GM19455 (cell line): ENCODE data around the gene DNAH7.

Experiments used
- ATAC-seq: cut with Tn5 transposase; IDR thresholded peaks from one replicate; pipeline ENCODE4 v1.9.1; 2021; ENCODE audit not compliant: unreplicated experiment

The DNAH7 gene

DNA sequence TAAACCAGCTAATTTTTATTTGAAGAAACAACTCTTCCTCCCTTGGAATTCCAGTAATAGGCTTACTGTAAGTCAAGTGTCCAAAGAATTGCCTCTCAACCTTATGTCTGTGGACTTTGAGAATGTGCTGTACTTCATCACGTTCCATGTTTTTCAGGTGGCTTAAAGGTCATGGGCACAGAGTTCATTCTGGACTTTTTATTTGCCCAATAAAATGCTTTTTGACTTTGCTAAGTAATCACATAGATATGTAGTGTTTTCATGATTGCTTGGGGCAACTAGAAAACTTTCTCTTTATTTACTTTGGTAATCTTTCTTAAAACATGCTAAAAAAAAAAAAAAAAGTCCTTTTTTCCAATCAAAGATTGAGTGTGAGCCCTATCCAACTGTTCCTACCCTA, 10.4 kb upstream of the DNAH7 start:
- ATAC-seq, result no peak

DNA sequence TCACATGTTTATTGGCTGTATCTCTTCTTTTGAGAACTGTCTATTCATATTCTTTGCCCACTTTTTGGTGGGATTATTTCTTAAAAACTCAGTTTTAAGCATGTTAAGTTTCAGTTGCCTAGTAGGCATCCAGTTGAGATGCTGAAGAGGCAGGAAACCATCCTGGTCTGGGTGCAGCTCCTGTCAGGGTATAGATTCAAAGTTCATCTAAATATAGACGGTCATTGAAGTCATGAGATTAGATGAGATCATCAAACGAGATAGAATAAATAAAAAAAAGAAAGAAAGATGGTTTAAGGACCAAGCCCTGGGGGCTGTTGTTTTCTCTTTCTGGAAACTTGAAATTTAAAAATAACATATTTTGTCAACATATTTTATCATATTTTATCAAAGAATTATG, 9.2 kb upstream of the DNAH7 start:
- ATAC-seq, result no peak

DNA sequence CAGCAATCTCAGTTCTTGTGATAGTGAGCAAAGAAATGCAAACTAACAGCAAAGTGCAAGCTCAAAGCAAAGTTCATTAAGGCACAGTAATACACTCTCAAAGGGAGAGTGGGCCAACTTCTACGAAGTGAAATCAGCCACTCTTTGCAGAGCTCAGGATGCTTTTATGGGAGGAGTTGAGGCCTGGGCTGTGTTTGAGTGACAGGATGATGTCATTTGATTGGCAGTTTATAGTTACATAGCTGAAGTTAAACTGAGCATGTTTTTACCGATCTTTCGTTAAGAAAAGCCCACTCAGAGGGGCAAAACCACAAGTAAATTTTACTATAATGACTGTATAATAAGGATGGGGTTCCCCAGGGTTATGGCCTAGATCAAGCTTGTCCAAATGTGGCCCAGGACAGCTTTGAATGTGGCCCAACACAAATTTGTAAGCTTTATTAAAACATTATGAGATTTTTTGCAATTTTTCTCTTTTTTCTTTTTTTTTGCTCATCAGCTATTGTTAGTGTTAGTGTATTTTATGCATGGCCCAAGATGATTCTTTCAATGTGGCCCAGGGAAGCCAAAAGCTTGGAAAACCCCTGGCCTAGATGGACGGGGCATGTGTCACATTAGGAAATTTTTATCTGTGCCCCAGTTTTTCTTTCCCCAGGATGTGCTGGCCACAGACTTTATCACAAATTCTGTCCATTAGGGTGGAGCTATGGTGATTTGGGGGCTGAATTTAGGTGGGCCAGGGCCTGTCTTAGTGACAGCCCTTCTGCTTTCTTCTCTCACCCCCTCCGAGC, 8.3 kb upstream of the DNAH7 start:
- ATAC-seq, result no peak

DNA sequence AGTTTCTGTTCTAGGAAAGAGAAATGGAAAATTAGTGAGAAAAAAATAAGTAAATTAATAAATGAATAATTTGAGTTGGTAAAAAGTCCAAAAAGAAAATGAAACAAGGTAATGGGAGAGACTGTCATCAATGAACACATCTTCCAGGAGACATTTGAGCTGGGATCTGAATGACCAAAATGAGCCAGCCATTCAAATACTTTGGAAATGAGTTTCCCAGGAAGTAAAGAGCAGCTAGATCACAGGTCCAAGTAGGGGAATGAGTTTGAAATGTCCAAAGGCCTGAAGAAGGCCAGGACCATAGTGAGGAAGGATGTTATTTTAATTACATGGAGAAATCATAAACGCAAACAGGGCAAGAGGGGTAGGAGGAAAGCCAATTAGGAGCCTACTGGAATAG, 6.6 kb upstream of the DNAH7 start:
- no peak for ATAC-seq

DNA sequence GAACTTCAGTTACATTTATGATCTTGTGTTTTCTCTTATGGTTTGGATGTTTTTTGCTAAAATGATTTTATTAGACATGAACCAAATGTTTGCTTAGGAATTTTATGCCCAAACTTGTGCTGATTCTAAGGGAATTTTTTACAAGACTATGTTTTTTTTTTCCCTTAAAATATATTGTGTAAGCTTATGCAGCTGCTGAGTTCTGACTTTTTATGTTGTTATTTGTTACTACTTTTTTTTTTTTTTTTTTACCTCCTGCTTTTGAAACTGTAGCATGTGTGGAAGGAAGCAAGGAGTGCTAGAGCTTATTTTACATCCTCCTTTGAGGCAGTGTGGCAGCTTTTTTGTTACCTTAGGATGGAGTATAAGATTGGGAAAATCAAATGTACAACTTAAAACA, 6.0 kb upstream of the DNAH7 start:
- no peak for ATAC-seq

DNA sequence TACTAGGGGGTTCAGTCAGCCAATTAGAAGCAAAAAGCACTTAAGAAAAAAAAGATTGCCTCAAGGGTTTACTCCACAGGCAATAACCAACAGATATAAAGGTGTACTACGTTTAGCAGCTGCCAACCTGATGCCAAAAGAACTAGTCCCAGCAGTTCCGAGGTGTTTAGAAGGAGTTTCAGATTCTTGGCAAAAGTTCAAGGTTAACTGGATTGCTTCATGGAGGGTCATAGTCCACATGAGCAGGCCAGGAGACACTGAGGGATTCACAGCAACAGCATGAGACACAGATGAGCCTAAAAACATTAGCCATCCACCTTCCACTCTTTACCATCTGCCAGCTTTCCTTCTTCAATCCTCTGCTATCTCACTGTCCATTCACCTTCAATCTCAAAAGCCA, 4.9 kb upstream of the DNAH7 start:
- no peak for ATAC-seq

DNA sequence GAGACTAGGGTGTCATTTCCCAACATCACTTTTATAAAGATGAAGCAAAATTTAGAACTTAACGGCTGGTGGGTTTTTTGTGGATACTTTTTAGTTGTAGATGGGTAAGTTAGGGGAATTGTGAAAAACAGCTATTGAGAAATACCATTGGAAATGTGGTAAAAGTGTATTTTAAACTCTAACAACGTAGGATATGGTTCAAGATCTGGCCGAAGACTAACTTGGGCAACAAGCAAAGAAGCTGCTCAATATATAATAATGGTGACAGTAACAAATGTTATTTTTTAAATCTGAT, 1.6 kb downstream of the DNAH7 start:
- no peak for ATAC-seq

DNA sequence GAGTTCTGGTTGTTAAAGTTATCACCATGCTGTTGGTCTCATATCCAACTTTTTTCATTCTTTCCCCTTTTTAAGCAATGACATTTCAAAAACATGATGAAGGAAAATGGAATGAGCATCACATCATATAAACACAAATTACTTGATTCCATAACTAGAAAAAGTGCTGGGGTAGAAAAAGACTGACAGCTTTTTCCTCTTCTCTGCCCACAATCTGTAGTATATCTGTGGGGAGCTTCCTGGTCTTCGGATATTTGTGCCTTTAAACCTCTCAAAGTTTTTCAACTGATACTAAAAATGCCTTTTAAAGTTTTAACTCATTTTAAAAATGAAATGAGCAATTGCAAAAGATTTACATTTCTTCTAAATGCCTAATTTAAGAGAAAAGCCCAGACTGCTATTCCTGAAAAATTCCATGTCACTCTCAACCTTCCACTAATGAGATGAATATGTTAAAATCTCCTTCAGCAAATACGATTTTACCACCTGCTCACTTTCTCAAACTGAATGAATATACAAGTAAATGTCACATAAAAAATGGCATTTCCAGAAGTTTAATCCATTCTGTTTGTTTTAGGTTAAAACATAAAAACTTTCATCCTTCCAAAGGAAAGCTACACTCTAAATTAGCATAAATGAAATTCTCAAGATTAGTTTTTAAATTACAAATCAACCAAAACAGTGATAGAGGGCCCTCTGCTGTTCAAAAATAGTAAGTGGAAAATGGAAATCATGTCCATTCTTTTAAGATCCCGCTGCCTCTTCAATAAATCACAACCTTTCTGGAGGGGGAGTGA, 2.1 kb downstream of the DNAH7 start:
- no peak for ATAC-seq

DNA sequence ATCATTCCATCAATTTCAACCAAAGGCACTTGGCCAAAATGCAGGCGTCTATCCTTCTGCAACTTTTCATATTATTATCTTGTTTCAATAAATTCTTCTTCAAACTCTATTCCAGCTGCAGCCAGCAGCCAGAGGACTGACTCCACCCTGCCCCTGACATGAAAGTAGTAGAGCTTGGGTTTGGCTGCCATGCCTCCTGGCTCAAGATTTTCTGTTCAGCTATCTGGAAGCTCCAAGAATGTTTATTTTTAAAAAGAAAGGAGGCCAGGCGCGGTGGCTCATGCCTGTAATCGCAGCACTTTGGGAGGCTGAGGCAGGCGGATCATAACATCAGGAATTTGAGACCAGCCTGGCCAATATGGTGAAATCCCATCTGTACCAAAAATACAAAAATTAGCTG, 4.9 kb downstream of the DNAH7 start:
- ATAC-seq, result no peak

DNA sequence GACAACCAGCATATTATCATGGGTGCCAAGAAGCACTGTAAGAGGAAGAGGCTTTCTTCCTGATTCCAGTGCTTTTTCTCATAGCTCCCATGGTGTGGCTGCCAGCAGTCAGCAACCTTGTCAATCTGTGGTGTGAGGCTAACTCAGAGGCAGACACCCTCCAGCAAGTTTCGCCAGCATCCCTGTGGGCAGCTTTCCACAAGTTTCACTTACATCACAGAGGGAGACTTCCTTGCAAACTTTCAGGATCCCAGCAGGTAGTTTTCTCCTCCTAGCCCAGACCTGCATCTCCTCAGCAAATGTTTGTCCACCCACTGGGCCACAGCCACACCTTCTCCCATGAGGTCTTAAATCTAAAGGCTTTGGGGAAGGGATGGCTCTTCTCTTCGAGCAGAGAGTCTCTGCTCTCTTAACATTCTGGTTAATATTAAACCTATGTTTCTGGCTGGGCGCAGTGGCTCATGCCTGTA, 9.1 kb downstream of the DNAH7 start:
- no peak for ATAC-seq

DNA sequence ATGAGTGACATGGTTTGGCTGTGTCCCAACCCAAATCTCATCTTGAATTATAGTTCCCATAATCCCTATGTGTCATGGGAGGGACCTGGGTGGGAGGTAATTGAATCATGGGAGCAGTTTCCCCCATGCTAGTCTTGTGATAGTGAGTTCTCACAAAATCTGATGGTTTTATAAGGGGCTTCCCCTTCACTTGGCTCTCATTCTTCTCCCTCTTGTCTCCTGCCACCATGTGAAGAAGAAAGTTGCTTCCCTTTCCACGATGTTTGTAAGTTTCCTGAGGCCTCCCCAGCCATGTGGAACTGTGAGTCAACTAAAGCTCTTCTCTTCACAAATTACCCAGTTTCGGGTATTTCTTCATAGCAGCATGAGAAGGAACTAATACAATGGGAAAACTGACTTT, 14.0 kb downstream of the DNAH7 start:
- ATAC-seq, result no peak

DNA sequence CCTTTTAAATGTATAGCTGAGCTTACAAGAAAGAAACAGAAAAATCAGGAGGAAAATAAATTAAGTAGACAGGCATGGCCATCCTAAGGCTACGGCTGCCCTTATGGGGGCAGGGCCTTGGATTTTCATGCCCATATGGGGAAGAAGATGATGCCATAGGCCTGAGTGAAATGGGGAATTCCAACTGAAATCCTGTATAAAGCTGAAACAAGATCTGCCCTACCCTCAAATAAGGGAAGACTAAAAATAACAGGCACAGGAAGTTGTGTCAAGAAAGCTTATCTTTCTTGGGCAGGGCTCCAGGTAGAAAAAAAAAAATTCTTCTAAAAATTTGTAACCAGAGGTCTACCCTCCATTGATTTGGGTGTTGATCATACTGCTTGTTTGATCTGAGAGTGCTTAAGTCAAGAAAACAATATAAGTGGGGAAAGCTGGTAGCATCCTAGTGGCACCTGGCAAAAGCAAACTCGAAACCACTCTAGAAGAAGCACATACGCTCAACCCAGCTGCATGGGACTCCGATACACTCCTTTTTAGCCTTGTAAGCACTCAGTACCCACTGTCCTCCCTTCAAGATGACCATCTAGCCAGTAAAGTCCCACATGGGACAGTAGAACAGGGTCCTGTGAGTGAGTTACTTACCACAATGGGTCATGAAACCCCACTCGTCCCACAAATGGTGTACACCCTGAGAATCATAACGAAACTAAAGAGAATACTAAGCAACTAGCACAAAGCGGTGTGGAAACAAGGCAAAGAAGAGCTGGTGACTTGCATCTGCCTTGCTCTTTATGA, 22.3 kb downstream of the DNAH7 start:
- no peak for ATAC-seq

DNA sequence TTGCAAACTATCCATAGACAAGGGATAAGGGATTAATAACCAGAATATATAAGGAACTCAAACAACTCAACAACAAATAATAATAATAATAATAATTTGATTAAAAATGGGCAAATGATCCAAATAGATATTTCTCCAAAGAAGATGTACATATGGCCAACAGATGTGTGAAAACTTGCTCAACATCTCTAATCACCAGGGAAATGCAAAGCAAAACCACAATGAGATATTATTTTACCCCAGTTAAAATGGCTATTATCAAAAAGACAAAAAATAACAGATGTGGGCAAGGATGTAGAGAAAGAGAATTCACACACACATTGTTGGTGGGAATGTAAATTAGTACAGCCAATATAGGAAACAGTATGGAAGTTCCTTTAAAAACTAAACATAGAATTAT, 26.9 kb downstream of the DNAH7 start:
- ATAC-seq, result no peak

DNA sequence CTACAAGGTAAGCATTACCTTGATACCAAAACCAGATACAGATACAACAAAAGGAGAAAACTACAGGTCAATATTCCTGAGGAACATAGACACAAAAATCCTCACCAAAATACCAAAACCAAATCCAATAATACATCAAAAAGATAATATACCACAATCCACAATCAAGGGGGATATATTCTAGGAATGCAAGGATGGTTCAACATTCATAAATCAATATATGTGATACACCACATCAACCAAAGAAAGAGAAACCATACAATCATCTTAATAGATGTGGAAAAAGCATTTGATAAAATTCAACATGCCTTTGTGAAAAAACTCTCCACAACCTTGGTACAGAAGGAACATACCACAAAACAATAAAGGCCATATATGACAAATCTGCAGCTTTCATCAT, 28.4 kb downstream of the DNAH7 start:
- no peak for ATAC-seq

DNA sequence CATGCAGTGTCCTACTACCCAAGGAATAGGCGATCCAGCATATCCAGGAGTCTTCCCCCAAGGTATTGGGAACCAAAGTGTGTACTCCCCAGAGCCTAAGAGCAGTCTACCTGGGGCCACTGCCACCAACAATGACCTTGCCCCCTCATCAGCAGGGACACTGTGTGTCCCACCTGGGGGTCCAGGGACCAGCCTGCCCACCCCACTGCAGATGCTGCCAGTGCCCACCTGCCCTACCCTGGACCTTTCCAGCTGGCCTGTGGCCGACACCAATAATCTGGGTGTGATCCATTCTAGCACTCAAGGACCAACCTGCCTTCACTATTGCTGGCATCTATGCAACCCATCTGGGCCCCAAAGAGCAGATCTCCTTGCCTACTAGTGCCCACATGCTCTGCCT, 32.2 kb downstream of the DNAH7 start:
- ATAC-seq, result no peak

DNA sequence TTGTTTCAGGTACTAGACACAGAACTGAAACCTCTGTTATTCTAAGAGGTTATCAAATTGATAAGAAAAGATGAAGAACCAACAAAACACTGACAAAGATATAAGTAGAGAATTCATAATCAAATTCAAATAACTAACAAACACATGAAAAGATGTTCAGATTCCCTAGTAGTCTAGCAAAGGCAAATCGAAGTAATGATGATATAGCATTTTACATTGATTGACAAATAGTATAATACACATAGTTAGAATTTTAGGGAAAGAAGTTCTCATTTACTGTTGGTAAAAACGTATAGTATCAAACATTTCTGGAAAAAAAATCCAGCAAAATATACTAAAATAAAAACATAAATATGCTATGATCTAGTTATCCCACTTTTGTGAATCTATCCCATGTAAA, 50.6 kb downstream of the DNAH7 start:
- no peak for ATAC-seq

DNA sequence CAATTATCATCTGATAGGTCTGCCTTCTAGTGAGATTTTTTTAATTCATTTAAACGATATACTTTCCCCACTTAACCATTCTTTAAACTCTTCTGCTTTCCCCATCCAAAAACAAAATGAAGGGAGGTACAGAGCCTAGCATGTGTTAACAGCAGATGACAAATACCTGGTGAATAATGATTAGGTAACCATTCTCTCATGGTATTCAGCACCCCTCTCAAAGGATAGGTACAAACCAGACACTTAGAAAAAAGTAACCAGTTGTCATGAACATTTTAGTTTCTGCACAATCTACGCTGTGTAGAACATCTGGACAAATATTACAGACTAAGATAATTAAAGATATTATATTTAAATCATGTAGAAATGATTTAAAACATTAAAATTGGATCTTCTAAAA, 56.3 kb downstream of the DNAH7 start:
- ATAC-seq, result no peak

DNA sequence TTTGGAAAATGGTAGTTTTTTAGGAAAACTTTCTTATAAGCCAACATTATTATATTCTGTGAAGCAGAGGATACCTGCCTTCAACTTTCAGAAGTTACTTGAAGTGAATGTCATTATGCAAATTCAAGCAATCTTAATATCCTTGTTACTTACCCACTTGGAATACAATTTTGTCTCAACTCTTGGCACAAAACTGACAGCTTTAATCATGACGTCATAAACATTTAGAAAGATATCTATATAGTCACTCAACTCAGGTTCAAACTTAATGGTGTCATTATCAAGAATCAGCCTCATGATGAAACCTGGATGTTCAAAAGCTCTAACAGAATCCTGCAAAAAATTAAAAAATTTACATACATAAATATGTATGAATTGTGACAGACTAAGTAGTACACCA, 68.1 kb downstream of the DNAH7 start:
- no peak for ATAC-seq

DNA sequence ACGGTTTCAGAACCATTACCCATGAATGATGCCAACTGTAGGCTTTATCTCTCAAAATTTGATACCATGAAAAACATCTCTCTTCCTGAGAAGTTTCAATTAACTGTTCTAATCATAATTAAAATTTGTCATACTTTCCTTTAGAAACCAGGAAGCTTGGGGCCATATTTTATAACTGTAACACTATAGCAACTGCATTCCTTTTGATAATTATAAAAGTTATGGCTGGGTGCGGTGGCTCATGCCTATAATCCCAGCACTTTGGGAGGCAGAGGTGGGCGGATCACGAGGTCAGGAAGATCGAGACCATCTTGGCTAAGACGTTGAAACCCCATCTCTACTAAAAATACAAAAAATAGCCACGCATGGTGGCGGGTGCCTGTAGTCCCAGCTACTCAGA, 70.6 kb downstream of the DNAH7 start:
- no peak for ATAC-seq

DNA sequence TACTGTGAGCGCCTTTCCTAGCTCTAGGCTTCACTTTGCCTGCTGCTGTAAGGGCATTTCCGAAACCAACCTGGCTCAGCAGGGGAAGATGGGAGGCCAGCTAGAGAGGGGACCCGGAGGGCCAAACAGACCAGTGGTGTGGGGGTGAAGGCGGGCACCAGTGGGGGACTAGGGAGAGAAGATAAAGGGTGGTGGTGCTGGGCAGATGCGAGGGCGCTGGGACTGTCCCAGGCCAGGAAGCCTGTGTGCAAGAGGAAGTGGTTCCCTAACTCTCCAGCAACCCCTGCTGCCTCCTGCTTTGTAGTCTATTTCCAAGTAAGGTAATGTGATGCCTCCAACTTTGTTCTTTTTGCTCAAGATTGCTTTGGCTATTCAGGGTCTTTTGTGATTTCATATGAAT, 73.1 kb downstream of the DNAH7 start:
- no peak for ATAC-seq

DNA sequence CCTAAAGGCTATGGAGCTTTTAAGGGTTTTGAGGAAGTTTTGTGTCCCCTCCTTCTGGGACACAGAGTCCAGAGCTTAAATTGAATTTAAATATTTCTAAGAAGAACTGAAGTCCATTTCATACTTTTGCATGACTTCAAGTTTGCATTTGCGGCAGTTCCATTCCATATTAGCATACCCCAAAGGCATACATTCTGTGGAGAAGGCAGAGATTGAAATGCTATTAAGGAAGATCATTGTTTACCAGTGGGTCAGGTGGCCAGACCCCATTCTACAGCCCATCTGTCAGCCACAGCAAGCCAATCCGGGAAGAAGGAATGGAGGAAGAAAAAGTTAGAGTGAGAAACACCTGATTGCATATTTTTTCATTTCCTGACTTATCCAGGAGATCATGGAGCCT, 75.0 kb downstream of the DNAH7 start:
- no peak for ATAC-seq

DNA sequence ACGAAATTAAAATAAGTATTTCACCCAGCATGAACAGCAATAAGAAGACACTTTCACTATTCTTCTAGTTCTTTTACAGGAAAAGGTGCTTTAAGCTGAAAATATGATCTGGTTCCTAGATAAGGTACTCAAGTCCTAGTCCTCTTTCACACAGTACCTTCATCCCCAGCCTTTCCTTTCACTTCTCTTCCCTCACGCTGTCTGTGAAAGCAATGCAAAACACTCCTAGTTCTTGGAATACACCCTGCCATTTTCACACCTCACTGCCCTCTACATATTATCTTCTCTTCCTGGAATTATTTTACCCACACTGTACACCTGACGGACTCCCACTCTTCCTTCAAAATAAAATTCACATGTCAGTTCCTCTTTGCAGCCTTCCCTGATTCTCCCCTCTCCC, 82.9 kb downstream of the DNAH7 start:
- ATAC-seq, result no peak
